HG02759 (cell line): ENCODE data around the gene OR2H2.

Source experiments
- ATAC-seq: cut with Tn5 transposase; IDR thresholded peaks from one replicate; pipeline ENCODE4 v1.9.1; 2021; ENCODE audit warnings: mild to moderate bottlenecking, moderate library complexity; ENCODE audit not compliant: unreplicated experiment

OR2H2 gene

GRCh38 chr6:29590218-29590808, 5.4 kb downstream of the OR2H2 start:
- ATAC-seq, result no peak

GRCh38 chr6:29591677-29592076, 6.8 kb downstream of the OR2H2 start:
- ATAC-seq, result no peak

DNA sequence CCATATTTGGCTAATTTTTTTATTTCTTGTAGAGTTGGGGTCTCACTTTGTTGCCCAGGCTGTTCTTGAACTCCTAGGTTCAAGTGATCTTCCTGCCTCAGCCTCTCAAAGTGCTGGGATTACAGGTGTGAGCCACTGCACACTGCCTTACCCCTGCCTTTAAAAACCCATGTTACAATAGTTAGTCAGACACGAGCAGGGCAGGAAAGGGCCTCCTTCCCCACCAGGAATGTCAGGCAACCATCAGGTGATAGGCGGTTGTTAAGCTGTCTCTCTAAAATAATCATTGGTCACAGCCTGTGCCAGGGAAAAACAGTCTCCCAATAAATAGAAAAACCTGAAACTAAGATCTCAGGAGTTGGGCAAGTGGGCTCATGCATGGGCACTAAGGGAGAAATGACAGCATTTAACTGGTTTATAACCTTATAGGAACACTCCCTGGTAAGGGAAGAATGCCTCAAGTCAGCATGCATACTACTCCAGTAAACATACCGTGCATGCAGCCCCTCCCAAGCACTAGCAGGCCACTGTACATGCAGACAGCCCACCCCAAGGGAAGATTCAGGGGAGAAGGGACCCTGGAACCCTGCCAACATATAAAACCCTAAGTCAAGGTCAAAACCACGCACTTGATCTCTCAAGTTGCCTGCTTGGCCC, 8.4 kb downstream of the OR2H2 start:
- ATAC-seq, result no peak

- ATAC-seq, result no peak
Observed at GRCh38 chr6:29596381-29596900, 11.5 kb downstream of the OR2H2 start.

DNA sequence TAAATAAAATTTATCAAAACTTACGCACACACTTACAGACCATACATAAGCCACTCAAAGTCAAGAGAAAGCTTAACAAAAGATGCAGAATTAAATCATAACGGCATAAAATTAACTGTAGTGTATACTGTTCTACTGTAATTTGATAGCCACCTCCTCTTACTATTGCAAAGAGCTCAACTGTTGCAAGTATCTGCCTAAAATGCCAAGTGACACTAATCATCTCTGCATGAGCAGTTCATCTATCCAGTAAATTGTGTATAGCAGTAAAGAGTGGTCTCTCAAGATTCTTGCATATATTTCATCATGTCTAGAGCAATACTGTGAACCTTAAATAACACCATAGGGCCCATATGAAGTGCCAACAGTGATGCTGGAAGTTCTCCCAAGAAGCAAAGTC, 12.3 kb downstream of the OR2H2 start:
- ATAC-seq, result no peak

DNA sequence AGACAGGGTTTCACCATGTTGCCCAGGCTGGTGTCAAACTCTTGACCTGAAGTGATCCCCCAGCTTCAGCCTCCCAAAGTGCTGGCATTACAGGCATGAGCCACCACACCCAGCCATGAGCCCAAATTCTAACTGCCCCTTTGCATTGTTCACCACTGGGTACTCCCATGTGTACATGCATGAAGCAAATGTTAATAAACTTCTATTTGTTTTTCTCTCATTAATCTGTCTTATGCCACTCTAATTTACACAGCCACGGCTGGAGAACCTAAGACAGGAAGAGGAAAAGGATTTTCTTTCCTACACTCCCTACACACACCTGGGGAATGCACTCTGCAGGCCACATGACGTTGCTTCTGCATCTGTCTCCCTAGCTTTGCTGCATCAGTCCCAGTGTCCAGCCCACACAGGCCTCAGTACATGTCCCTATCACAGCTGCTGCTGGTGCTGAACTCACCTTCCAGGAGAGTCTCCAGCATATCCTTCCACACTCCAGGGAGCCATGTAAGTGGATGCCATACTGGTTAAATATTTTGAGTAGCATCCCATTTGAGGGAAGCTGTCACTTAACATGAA, 13.3 kb downstream of the OR2H2 start:
- no peak for ATAC-seq

GRCh38 chr6:29602564-29603361, 17.8 kb downstream of the OR2H2 start:
- no peak for ATAC-seq

DNA sequence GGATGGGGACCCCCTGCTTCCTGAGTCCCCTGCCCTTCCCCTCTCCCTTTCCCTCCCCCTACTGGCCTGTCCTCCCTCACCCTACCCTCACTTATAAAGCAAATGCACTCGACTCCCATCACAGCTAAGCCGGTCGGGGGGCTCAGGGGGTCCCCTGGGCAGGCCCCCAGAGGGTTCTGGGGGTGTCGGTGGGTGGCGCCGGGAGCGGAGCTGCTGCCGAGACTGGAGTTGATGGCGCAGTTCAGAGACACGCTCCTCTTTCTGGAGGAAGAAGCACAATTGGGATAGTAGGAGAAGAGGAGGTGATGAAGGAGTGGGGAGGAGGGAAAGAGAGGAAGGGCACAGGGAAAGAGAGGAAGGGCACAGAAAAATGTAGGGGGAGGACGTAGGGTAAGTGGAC, 18.5 kb downstream of the OR2H2 start:
- ATAC-seq, result no peak

GRCh38 chr6:29603930-29604329, 19.0 kb downstream of the OR2H2 start:
- no peak for ATAC-seq

DNA sequence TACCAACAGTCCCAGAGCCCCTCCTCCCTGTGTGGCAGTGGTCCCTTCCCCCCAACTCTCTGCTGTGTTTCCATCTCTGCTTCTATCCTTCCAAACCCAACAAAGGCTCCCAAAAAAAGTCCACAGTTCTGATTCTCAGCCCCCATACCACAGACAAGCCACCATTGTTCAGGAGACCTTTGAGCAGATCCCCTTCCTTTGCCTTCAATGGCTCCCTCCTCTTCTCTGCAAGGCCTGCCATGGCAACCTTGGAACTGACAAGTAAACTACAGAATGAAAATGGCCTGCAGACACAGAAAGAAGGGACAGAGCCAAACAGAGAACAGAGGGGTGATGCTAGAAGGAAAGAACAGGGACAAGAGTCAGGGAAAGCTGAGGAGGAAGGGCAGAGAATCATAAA, 23.2 kb downstream of the OR2H2 start:
- ATAC-seq, result no peak

DNA sequence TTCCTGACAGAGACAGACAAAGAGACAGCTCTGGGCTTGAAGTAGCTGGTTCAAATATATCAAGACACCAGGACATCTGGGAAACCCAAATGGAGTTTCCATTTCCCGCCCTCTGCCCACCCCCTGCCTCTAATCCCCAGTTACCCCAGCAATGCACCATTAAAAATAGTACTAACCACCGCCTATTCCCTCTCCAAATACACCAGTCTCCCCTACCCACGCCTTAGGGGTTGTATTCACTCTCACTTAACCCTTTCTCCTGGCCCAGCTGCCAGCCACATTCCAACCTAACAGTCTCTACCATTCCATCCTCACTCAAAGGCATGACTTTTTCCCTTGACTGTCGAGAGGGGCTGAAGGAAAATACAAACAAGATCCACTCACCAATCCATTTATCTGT, 25.6 kb downstream of the OR2H2 start:
- no peak for ATAC-seq

GRCh38 chr6:29611426-29611825, 26.5 kb downstream of the OR2H2 start:
- ATAC-seq, result no peak

GRCh38 chr6:29617782-29618554, 33.0 kb downstream of the OR2H2 start:
- no peak for ATAC-seq

DNA sequence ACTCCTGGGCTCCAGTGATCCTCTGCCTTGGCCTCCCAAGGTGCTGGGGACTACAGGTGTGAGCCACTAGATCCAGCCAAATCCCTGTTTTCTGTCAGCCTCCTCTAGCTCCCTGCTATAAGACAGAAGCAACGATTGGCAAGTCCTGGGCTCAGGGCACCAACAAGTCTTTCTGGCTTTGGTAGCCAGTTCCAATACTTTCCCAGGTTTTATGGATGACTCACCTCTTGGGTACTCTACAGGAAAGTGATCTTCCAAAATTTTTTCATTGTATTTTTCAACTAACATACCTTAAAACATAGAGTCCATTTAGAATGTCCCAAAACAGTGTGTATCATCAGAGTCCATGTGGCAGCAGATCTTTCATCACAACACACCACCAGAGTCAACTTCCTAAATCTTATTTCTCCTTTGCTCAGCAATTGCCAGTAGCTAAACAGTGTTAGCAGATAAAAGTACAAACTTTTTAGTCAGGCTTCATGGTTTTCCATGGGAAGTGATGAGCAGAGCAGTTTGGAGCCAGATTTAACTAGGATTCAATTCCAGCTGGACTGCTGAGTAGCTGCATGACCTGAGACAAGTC, 34.7 kb downstream of the OR2H2 start:
- ATAC-seq, result no peak

GRCh38 chr6:29620630-29621029, 35.7 kb downstream of the OR2H2 start:
- ATAC-seq, result no peak

GRCh38 chr6:29624520-29624961, 39.6 kb downstream of the OR2H2 start:
- ATAC-seq, result no peak

DNA sequence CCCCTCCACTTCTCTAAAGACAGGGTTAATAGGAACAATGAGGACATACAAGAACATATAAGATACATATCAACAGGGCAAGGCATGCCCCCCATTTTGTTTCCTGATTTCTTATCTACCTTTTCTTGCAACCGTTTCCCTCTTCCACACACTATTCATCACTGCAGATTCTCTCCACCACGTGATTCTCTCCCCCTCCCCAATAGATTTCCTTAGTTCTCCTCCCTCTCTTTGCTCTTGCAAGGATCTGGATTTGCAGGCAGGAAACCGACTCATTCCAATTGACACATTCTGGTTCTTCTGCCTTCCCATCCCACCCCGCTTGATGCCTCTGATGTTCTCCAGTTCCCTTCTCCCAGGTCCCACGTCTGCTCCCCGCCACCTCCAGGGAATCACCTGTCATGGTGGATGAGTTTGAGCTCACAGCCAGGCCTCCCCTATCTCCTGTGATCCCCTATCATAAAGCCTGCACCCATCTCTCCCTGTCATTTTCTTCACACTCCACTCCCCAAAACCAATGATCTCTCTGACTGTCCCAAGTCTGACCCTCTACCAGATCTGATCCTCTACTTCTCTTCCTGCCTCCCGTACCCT, 40.5 kb downstream of the OR2H2 start:
- ATAC-seq, result no peak

DNA sequence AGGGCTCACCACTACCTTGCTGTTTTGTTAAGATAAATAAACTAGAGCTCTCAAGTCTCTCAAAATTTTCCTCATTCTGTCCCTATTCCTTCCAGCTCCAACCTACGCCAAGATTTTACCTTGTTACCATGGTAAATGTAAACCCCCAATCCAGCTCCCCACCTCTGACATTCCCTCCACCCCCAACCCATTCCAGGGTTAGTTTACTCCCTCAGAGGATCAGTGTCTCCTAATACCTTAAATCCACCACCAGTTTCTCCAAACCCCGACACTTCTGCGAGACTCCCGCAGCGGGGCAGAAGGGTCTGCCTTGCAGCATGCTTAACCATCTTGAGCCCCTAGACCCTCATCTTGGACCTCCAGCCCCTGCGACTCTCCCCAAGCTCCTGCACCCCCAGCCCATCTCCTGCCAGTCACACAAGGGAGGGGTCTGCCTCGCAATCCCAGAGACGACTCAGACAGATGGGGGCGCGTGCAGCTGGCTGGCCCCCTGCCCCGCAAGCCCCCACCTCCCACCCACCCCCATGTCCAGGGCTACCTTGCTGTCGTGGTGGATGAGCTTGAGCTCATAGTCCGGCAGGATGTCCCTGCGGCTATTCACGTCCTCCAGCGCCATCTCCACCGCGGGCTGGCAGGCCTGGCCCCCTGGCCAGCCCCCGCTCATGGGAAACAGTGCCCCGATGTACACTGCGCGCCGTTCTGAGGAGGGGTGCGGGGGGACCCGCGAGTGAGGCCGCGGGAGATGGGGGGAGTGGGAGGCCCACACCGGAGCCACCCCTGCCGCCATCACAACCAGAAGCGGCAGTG, 42.2 kb downstream of the OR2H2 start:
- no peak for ATAC-seq

DNA sequence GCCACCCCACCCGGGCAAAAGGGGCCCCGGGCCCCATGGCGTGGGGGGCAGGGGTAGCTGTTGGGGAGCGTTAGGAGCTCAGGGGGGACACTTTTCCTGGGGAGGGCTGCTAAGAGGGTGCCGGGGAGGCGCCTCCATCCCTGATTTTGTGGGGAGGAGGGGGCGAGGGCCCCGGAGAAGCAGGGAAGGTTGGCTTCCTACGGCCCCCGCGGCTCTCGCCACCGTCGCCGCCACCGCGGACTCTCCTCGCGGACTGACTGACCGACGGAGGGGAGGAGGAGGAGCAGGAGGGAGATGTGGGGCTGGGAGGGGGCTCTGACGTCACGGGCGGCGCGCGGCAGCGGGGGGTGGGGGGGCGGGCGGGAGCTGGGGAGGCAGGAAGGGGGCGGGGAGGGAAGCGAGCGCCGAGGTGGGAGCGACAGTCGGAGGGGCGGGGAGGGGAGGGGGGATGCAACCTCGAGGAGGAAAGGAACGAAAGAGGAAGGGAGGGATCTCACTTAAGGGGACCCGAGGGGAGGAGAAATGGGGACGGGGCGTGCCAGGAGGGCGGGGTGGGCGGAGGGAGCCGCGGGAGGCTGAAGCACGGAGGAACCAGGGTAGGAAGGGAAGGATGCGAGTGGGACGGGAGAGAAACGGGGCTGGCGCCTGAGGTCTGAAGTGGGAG, 43.0 kb downstream of the OR2H2 start:
- ATAC-seq, result no peak
